ENCODE results near the gene FGFBP2. TPM values are rescaled to one million over a fixed set of nuclear protein-coding genes. Genes with fewer than 3 reads are reported as not detected.

FGFBP2 gene
- total and polyA plus RNA-seq, 2 experiments from 2014 or later, result 2.2 to 5.2 TPM

- TF ChIP-seq CTCF (IDR thresholded peaks at IDR 0.05; ENCODE audit: poor library complexity) (no peak), EZH2 (IDR thresholded peaks at IDR 0.05; ENCODE audit: borderline replicate concordance) (no peak), EZH2phosphoT487 (IDR thresholded peaks at IDR 0.05; ENCODE audit: low read depth, severe bottlenecking, unreplicated experiment) (no peak)
- Histone ChIP-seq H3K9me2 (replicated peaks; ENCODE audit: insufficient read depth) (no peaks in the 10 kb centered on the region), H3K36me3 (replicated peaks; ENCODE audit: insufficient read depth, low read depth) (no peaks in the 10 kb centered on the region), H3K4me1 (ENCODE audit: insufficient read depth) (no peaks in the 10 kb centered on the region), H4K20me1 (ENCODE audit: insufficient read depth, poor library complexity, severe bottlenecking) (no peaks in the 10 kb centered on the region), H3K4me3 (no peak overlapping the region), H3K79me2 (no peaks in the 10 kb centered on the region), H2AFZ (no peak overlapping the region), H3K27me3 (no peaks in the 10 kb centered on the region), H3K9me3 (ENCODE audit: low read depth) (no peaks in the 10 kb centered on the region), H3K27ac (no peak overlapping the region), H3K4me2 (no peak overlapping the region)
- WGBS (ENCODE audit: low lambda C conversion rate, missing lambda C conversion rate), result 88% methylated on average over 11 of the region's 11 CpGs
- no peak for DNase-seq (ENCODE audit: low spot score)
These were observed 5.8 kb upstream of the FGFBP2 start for GRCh38 chr4:15968551-15969300.

- Histone ChIP-seq H3K27ac (no peak overlapping the region), H3K9me2 (replicated peaks; ENCODE audit: insufficient read depth) (no peaks in the 10 kb centered on the region), H3K36me3 (replicated peaks; ENCODE audit: insufficient read depth, low read depth) (no peaks in the 10 kb centered on the region), H2AFZ (no peak overlapping the region), H3K27me3 (no peaks in the 10 kb centered on the region), H3K79me2 (no peaks in the 10 kb centered on the region), H3K4me1 (ENCODE audit: insufficient read depth) (no peaks in the 10 kb centered on the region), H3K9me3 (ENCODE audit: low read depth) (no peaks in the 10 kb centered on the region), H4K20me1 (ENCODE audit: insufficient read depth, poor library complexity, severe bottlenecking) (no peaks in the 10 kb centered on the region), H3K4me3 (no peak overlapping the region), H3K4me2 (no peak overlapping the region)
- TF ChIP-seq EZH2 (IDR thresholded peaks at IDR 0.05; ENCODE audit: borderline replicate concordance) (no peak), EZH2phosphoT487 (IDR thresholded peaks at IDR 0.05; ENCODE audit: low read depth, severe bottlenecking, unreplicated experiment) (no peak), CTCF (IDR thresholded peaks at IDR 0.05; ENCODE audit: poor library complexity) (no peak)
- WGBS (ENCODE audit: low lambda C conversion rate, missing lambda C conversion rate), result over 99% methylated on average over 5 of the region's 5 CpGs
- no peak for DNase-seq (ENCODE audit: low spot score)
These were observed 2.4 kb upstream of the FGFBP2 start for GRCh38 chr4:15965325-15965724.

- no peaks in the 10 kb centered on the region for H3K9me2 ChIP-seq (replicated peaks; ENCODE audit: insufficient read depth)
- H2AFZ ChIP-seq, result no peak overlapping the region
- no peaks in the 10 kb centered on the region for H3K36me3 ChIP-seq (replicated peaks; ENCODE audit: insufficient read depth, low read depth)
- no peak overlapping the region for H3K27ac ChIP-seq
- H3K4me1 ChIP-seq (ENCODE audit: insufficient read depth), result no peaks in the 10 kb centered on the region
- no peaks in the 10 kb centered on the region for H3K79me2 ChIP-seq
- no peaks in the 10 kb centered on the region for H3K9me3 ChIP-seq (ENCODE audit: low read depth)
- 81% methylated on average over 5 of the region's 5 CpGs for WGBS (ENCODE audit: low lambda C conversion rate, missing lambda C conversion rate)
- H3K27me3 ChIP-seq, result no peaks in the 10 kb centered on the region
- no peaks in the 10 kb centered on the region for H4K20me1 ChIP-seq (ENCODE audit: insufficient read depth, poor library complexity, severe bottlenecking)
- DNase-seq (ENCODE audit: low spot score), result no peak
- H3K4me2 ChIP-seq, result no peak overlapping the region
- TF ChIP-seq CTCF (IDR thresholded peaks at IDR 0.05; ENCODE audit: poor library complexity) (no peak), EZH2 (IDR thresholded peaks at IDR 0.05; ENCODE audit: borderline replicate concordance) (no peak), EZH2phosphoT487 (IDR thresholded peaks at IDR 0.05; ENCODE audit: low read depth, severe bottlenecking, unreplicated experiment) (no peak)
- no peak overlapping the region for H3K4me3 ChIP-seq
These were observed 1.2 kb upstream of the FGFBP2 start for GRCh38 chr4:15964159-15964558.

Measured in hepatocyte (in vitro differentiated cells).